NCI-H1436 treated with DMSO at 0.1 percent for 48 hours (cell line): Measurements from ENCODE around the gene GLRX.
"Not testable (repeated sequence)": the region's sequence is repeated elsewhere in the genome, so short reads cannot be mapped to it uniquely, and the experiment has no call there.

Experiments
- DNase-seq: peaks from one replicate; lab custom pipeline; 2025; lab: John Stamatoyannopoulos, UW

Gene GLRX

GRCh38 chr5:95826949-95827891, 4.7 kb upstream of the GLRX start:
- no peak for DNase-seq

GRCh38 chr5:95825495-95825894, 3.0 kb upstream of the GLRX start:
- no peak for DNase-seq

GRCh38 chr5:95824747-95825146, 2.2 kb upstream of the GLRX start:
- DNase-seq: no peak

GRCh38 chr5:95823738-95824609, 1.4 kb upstream of the GLRX start:
- no peak for DNase-seq

- no peak for DNase-seq
Measured at GRCh38 chr5:95823218-95823737, 752 bp upstream of the GLRX start.

- peak; percentile 36 for DNase-seq
Measured at GRCh38 chr5:95822043-95822541, 434 bp downstream of the GLRX start.

- no peak for DNase-seq
Measured at GRCh38 chr5:95821110-95822021, 1.2 kb downstream of the GLRX start.

- DNase-seq: no peak
Measured at GRCh38 chr5:95818181-95819147, 4.1 kb downstream of the GLRX start.

GRCh38 chr5:95817430-95817829, 5.1 kb downstream of the GLRX start:
- no peak for DNase-seq

GRCh38 chr5:95816776-95817175, 5.8 kb downstream of the GLRX start:
- DNase-seq: no peak

GRCh38 chr5:95816341-95816740, 6.2 kb downstream of the GLRX start:
- DNase-seq: no peak

- DNase-seq: no peak
Measured at GRCh38 chr5:95815155-95815729, 7.3 kb downstream of the GLRX start.

GRCh38 chr5:95813035-95813434, 9.5 kb downstream of the GLRX start:
- DNase-seq: not testable (repeated sequence)

GRCh38 chr5:95812074-95812471, 10.5 kb downstream of the GLRX start:
- DNase-seq: no peak

GRCh38 chr5:95811461-95812073, 11.0 kb downstream of the GLRX start:
- DNase-seq: not testable (repeated sequence)

- not testable (repeated sequence) for DNase-seq
Measured at GRCh38 chr5:95811126-95811423, 11.5 kb downstream of the GLRX start.

- no peak for DNase-seq
Measured at GRCh38 chr5:95810305-95811125, 12.0 kb downstream of the GLRX start.

GRCh38 chr5:95809414-95809960, 13.0 kb downstream of the GLRX start:
- DNase-seq: no peak
